ENCODE data around the gene TCAP. TPM values are rescaled to one million over a fixed set of nuclear protein-coding genes. Genes with fewer than 3 reads are reported as not detected.

TCAP gene
- total and polyA plus RNA-seq, 10 of the 15 experiments (the other 5 are each of a cell fraction or from before 2014, with no cell fraction given) = 0.17 to 1.0 (median 0.36) TPM; not detected in 3

DNA sequence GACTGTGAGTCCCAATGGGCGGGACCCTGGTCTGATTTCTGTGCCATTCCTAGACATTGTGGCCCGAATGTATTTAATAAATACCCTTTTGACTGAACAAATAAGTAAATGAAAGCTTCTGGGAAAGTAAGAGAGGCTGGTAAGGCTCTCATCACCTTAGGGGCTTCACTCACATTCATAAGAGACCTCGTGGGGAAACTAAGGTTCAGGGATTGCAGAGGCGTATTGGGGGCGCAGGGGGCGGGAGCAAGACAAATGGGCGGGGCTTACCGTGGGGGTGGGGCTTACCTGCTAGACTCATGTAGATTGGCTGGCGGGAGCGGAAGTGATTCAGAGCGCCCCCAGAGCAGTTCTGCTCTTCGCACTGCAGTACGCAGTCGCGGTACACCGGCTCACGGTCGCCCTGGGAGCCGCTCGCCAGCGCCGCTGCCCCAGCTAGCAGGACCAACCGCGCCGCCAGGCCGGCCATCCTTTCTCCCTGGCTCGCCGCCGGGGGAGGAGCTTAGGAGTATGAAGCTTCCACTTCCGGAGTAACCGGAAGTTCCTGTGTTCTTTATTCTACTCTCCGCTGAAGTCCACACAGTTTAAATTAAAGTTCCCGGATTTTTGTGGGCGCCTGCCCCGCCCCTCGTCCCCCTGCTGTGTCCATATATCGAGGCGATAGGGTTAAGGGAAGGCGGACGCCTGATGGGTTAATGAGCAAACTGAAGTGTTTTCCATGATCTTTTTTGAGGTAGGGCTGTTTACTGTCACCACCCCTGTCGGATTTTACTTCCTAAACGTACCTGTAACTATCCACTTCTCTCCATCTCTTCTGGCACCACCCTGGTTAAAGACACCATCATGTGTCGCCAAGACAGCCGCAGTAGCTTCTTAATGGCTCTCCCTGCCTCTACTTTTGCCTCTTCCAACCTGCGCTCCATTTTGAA, 22.7 kb downstream of the TCAP start, which contains the start of gene PGAP3 (continued):
- TF ChIP-seq ELK1 (IDR thresholded peaks at IDR 0.05; ENCODE audit: low read depth, low read length) (peak; percentile 86), TCF7 (IDR thresholded peaks at IDR 0.05; ENCODE audit: borderline replicate concordance) (no peak), ZBTB11 (CRISPR knock-in tag; IDR thresholded peaks at IDR 0.05) (peak; percentile 79), PAX5 (IDR thresholded peaks at IDR 0.05; ENCODE audit: borderline replicate concordance, low read depth, low read length) (no peak), NFYB (IDR thresholded peaks at IDR 0.05; ENCODE audit: insufficient read depth, low read depth, low read length) (peak; percentile 66; the same call in 1 of the 2 replicates), IRF5 (IDR thresholded peaks at IDR 0.05; ENCODE audit: borderline replicate concordance) (no peak), NBN (IDR thresholded peaks at IDR 0.05) (peak; percentile 44; the same call in 1 of the 2 replicates), POLR2A (IDR thresholded peaks at IDR 0.05; ENCODE audit: low read depth, low read length) (peak; percentile 94), ZNF217 (IDR thresholded peaks at IDR 0.05) (no peak), RB1 (IDR thresholded peaks at IDR 0.05; ENCODE audit: borderline replicate concordance) (peak; percentile 65; the same call in 1 of the 2 replicates), SREBF1 (IDR thresholded peaks at IDR 0.05; ENCODE audit: low read length) (no peak)
- TF ChIP-seq, protein P1, sequence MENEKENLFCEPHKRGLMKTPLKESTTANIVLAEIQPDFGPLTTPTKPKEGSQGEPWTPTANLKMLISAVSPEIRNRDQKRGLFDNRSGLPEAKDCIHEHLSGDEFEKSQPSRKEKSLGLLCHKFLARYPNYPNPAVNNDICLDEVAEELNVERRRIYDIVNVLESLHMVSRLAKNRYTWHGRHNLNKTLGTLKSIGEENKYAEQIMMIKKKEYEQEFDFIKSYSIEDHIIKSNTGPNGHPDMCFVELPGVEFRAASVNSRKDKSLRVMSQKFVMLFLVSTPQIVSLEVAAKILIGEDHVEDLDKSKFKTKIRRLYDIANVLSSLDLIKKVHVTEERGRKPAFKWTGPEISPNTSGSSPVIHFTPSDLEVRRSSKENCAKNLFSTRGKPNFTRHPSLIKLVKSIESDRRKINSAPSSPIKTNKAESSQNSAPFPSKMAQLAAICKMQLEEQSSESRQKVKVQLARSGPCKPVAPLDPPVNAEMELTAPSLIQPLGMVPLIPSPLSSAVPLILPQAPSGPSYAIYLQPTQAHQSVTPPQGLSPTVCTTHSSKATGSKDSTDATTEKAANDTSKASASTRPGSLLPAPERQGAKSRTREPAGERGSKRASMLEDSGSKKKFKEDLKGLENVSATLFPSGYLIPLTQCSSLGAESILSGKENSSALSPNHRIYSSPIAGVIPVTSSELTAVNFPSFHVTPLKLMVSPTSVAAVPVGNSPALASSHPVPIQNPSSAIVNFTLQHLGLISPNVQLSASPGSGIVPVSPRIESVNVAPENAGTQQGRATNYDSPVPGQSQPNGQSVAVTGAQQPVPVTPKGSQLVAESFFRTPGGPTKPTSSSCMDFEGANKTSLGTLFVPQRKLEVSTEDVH (IDR thresholded peaks at IDR 0.05; ENCODE audit: low read depth, partially characterized antibody) = peak; percentile 91
- TF ChIP-seq, protein P2, sequence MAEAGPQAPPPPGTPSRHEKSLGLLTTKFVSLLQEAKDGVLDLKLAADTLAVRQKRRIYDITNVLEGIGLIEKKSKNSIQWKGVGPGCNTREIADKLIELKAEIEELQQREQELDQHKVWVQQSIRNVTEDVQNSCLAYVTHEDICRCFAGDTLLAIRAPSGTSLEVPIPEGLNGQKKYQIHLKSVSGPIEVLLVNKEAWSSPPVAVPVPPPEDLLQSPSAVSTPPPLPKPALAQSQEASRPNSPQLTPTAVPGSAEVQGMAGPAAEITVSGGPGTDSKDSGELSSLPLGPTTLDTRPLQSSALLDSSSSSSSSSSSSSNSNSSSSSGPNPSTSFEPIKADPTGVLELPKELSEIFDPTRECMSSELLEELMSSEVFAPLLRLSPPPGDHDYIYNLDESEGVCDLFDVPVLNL (IDR thresholded peaks at IDR 0.05; ENCODE audit: low read depth, low read length) = no peak
- TF ChIP-seq, protein P3, sequence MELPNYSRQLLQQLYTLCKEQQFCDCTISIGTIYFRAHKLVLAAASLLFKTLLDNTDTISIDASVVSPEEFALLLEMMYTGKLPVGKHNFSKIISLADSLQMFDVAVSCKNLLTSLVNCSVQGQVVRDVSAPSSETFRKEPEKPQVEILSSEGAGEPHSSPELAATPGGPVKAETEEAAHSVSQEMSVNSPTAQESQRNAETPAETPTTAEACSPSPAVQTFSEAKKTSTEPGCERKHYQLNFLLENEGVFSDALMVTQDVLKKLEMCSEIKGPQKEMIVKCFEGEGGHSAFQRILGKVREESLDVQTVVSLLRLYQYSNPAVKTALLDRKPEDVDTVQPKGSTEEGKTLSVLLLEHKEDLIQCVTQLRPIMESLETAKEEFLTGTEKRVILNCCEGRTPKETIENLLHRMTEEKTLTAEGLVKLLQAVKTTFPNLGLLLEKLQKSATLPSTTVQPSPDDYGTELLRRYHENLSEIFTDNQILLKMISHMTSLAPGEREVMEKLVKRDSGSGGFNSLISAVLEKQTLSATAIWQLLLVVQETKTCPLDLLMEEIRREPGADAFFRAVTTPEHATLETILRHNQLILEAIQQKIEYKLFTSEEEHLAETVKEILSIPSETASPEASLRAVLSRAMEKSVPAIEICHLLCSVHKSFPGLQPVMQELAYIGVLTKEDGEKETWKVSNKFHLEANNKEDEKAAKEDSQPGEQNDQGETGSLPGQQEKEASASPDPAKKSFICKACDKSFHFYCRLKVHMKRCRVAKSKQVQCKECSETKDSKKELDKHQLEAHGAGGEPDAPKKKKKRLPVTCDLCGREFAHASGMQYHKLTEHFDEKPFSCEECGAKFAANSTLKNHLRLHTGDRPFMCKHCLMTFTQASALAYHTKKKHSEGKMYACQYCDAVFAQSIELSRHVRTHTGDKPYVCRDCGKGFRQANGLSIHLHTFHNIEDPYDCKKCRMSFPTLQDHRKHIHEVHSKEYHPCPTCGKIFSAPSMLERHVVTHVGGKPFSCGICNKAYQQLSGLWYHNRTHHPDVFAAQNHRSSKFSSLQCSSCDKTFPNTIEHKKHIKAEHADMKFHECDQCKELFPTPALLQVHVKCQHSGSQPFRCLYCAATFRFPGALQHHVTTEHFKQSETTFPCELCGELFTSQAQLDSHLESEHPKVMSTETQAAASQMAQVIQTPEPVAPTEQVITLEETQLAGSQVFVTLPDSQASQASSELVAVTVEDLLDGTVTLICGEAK (IDR thresholded peaks at IDR 0.05; ENCODE audit: borderline replicate concordance) = peak; percentile 98
